Measurements from ENCODE around the gene C19orf73.

DNA sequence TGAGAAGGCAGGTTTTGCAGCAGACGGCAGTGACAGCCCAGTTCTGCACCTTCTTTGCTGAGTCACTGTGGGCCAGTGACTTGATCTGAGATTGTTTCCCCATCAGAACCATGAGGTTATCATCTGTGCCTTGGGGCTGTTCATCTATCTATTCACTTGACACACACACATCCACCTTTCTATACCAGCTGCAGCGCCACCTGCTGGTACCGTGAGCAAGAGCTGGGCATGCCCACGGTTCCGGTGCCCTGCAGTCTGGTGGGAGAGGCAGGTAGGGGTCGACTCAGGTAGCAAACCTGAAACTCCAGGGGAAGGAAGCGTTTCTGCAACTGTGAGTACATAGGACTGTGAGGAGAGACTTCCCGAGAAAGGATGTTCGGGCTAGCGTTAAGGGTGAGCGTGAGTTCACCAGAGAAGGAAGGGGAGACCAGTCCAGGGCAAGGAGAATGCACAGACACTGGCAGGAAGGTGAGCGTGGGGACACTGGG, 12.3 kb downstream of the C19orf73 start:
- TF ChIP-seq, protein P1, sequence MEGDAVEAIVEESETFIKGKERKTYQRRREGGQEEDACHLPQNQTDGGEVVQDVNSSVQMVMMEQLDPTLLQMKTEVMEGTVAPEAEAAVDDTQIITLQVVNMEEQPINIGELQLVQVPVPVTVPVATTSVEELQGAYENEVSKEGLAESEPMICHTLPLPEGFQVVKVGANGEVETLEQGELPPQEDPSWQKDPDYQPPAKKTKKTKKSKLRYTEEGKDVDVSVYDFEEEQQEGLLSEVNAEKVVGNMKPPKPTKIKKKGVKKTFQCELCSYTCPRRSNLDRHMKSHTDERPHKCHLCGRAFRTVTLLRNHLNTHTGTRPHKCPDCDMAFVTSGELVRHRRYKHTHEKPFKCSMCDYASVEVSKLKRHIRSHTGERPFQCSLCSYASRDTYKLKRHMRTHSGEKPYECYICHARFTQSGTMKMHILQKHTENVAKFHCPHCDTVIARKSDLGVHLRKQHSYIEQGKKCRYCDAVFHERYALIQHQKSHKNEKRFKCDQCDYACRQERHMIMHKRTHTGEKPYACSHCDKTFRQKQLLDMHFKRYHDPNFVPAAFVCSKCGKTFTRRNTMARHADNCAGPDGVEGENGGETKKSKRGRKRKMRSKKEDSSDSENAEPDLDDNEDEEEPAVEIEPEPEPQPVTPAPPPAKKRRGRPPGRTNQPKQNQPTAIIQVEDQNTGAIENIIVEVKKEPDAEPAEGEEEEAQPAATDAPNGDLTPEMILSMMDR (IDR thresholded peaks at IDR 0.05), result peak in 2 of 3 experiments; percentile 22 to 53
- no peak for TF ChIP-seq POLR2A (IDR thresholded peaks at IDR 0.05)
